Inflammatory macrophage treated with lipopolysaccharide for 1 hour (primary cell): ENCODE measurements around the gene DDX49.
"Not testable (repeated sequence)": the region's sequence is repeated elsewhere in the genome, so short reads cannot be mapped to it uniquely, and the experiment has no call there.

ENCODE experiments used
- DNase-seq, 2 donors: peaks; one replicate each; pipeline ENCODE4 v3.0.0-alpha.2; 2020 to 2022

The DDX49 gene

GRCh38 chr19:18913466-18913865 is 6.0 kb upstream of the DDX49 start:
- DNase-seq, result no peak

- peak; percentile 11 to 43 for DNase-seq
Observed at GRCh38 chr19:18915639-18916038, 3.9 kb upstream of the DDX49 start.

DNA sequence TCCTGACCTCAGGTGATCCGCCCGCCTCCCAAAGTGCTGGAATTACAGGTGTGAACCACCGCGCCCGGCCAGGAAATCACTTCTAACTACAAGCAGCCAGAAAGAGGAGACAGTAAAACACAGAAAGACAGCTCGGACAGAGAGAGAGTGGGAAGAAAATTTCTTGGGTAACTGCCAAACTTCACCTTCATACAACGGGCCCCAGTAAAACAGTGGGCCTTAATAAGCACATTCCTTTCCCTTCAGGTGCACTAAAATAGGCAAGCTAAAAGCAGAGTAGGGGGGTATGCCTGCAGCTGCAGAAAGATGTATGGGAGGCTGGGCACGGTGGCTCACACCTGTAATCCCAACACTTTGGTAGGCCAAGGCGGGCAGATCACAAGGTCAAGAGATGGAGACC is 1.9 kb upstream of the DDX49 start:
- not testable (repeated sequence) for DNase-seq

DNA sequence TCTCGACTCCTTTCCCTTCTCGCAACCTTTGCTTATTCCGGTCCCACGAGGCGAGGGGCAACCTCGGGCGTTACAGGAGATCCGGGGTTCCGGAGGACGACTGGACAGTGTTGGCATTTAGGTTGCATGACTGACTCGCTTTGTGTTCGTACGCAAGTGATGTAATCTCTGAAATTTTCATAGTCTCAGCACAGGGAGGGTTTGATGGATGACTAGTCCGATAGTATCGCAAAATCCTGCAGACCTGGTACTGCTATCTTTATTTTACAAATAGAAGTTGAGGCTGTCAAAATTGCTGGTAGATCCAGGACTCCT is 342 bp downstream of the DDX49 start:
- no peak for DNase-seq

GRCh38 chr19:18920400-18920799 is 885 bp downstream of the DDX49 start:
- DNase-seq, result no peak

GRCh38 chr19:18921593-18921992 is 2.1 kb downstream of the DDX49 start:
- no peak for DNase-seq

- no peak for DNase-seq
Observed at GRCh38 chr19:18922228-18922985, 2.9 kb downstream of the DDX49 start.

GRCh38 chr19:18924684-18925213 is 5.2 kb downstream of the DDX49 start:
- DNase-seq, result no peak

DNA sequence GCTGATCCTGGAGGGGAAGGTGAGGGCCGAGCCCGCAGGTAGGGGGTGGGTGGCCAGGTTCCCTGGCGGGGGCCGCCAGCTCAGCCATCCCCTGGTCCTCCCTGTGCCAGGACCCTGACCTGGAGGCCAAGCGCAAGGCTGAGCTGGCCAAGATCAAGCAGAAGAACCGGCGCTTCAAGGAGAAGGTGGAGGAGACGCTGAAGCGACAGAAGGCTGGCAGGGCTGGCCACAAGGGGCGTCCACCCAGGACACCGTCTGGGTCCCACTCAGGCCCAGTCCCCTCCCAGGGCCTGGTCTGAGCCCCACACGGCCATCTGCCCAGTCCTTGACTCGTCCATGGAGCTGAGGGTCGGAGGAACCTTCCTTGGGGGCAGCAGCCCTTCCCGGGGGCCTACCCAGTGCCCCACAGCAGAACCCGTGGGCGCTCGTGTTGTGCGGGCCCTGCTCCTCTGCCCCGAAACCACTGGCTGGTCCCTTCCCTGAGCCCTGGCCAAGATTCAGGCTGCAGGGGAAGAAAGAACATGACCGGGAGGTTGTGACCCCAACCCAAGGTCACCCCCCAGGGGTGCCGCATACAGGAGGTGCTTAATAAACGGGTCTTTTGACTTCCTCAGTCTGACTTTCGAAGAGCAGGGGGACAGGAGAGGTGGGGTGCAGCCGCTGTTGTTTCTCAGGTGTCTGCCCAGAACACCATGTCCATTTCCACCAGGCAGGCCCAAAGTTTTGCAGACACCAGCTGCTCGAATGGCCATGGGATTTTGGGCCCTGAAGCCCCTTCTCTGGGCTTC is 8.7 kb downstream of the DDX49 start:
- DNase-seq, result no peak

- DNase-seq, result no peak
Observed at GRCh38 chr19:18929311-18929710, 9.8 kb downstream of the DDX49 start.

- no peak for DNase-seq
Observed at GRCh38 chr19:18931316-18932162, 12.0 kb downstream of the DDX49 start.

DNA sequence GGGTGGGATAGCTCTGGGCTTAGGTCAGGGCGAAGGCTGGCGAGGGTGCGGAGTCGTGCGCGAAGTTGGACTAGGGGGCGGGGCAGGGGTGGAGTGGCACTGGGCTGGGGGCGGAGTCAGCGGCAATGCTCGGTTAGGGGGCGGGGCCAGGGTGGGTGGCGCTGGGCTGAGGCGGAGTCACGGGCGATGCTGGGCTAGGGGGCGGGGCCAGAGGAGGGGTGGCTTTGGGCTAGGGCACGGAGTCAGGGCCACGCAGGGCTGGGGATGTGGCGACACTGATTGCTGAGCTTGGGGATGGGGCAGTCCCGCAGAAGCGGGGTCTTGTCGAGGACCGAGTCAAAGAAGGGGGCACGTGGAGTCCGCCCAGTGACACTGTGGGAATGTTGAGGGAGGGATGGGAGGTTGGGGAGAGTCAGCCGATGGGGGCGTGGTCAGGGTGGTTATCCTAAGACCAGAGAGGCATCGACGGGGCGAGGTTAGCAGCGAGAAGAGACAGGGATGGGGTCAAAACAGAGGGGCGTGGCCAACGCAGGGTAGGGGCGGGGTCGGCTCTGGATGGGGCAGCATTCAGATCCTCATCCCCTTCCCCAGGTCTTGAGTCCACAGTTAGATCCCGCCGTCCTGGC is 12.8 kb downstream of the DDX49 start:
- DNase-seq, result peak; percentile 65 to 92

- DNase-seq, result no peak
Observed at GRCh38 chr19:18933297-18933696, 13.8 kb downstream of the DDX49 start.

DNA sequence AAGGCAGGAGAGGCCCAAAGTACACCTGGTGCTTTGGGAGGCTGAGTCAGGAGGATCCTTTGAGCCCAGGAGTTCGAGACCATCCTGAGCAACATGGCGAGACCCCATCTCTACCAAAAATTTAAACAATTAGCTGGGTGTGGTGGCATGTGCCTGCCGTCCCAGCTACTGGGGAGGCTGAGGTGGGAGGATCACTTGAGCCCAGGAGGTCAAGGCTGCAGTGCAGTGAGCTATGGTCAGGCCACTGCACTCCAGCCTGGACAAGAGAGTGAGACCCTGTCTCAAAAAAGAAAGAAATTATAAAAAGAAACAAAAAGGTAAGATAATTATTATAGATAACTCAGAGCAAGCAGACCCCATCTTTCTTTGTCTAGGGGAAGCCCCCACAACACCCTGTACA is 19.6 kb downstream of the DDX49 start:
- no peak for DNase-seq

- DNase-seq, result peak; percentile 11 to 26
Observed at GRCh38 chr19:18939922-18940768, 20.6 kb downstream of the DDX49 start.

DNA sequence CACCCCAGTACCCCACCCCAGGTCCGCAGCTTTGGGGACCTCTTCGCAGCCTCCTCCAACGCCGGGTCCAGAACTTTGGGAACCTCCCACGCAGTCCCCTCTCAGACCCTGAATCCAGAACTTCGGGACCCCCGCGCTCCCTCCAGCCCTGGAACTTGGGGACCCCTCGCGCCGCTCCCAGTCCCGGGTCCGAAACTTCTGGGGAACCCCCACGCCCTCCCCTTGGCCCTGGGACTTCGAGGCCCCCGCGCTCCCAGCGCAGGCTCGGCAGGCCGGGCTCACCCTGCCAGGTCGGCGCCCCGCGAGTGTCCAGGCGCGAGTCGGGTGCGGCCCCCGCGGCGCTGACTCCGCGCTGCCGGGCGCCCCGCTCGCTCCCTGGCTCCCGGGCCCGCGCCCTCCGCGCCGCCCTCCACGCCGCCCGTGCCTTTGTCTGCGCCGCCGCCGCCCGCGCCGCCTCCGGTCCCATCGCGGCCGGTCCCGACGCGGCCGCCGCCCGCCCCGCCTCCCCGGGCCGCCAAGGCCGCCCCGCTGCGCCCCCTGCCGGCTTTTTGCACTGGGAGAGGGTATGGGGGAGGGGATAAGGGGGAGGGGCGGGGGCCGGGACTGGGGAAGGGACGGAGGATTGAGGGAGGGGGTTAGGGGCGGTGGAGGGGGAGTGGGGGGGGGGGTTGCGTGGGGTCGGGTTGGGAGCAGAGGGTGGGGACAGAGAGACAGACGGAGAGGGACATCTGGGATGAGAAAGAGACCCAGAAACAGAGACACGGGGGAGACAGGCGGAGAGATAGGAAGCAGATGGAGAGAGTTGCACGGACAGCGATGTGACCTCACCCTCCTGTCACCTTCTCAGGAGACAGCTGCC is 21.5 kb downstream of the DDX49 start, which contains the start of gene HOMER3:
Gene HOMER3, minus strand, starts transcription at position 449 of the 859 bp plus-strand sequence. CDS start 2,235 bp downstream, outside the sequence.
- peak; percentile 29 to 86 for DNase-seq

DNA sequence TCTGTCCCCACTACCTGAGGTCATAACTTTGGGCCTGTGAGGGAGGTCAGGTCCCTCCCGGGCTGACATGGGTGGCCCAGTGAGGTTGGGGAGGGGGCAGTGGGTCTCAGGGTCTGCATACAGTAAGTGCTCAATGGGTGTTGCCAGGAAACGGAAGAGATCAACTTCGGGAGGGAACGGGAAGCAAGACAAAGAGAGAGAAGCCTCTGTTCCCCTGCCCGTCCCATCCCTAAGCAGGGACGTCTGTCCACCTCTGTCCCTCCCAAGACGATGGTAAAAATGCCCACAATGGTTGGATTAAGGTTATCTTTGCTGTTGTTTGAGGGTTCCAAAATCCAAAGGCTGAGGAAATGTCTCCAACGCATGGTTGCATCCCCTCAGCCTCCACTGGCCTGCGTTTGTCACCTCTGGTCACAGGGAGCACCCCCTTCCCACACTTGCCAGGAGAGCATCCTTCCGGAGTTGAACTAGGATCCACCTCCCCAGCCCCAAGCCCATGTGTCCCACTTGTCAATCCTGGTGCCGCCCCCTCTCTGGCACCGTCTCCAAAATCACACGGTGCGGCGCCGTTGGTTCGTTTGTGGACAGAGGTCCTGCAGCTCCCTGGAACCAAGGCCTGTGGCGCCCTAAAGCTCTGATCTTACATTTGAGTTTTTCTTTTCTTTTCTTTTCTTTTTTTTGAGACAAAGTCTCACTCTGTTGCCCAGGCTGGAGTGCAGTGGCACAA is 22.3 kb downstream of the DDX49 start:
- no peak for DNase-seq

- DNase-seq, result no peak
Observed at GRCh38 chr19:18942692-18943091, 23.2 kb downstream of the DDX49 start.

DNA sequence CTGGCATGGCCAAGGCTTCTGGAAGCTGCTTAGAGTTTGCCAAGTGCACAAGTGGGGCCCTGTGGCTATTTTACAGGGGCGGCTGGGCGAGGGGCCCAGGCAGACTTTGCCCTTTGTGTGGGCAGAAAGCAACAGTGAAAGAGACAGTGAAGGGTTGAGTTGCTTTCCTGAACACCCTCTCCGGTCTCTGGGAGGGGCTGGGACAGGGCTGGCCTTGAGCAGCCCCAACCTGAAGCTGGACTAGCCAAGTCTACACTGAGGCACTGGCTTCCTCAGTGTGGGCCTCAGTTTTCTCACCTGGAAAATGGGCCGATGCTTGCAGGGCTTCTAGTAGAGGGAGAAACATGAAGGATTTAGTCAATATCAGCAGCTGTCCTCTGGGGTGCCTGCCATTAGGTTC is 23.9 kb downstream of the DDX49 start:
- no peak for DNase-seq

- DNase-seq, result no peak
Observed at GRCh38 chr19:18945297-18945696, 25.8 kb downstream of the DDX49 start.
